Naive B cell (primary cell): ENCODE data around the gene MFSD2B. TPM values are rescaled to one million over a fixed set of nuclear protein-coding genes. Genes with fewer than 3 reads are reported as not detected.

Experiments used
- ATAC-seq, 2 donors: fragments of 150-1000 bp; cut with Tn5 transposase; 2 replicates each; pipeline ENCODE4 v1.10.0; 2021; ENCODE audit warnings: low read depth in 2 of 2, mild to moderate bottlenecking in 2 of 2, moderate library complexity in 2 of 2
- DNase-seq: peaks from one replicate; pipeline ENCODE4 v3.0.0; 2022
- H3K27ac Mint-ChIP-seq, 6 donors: one replicate each; pipeline ENCODE4 v1.8.0; 2020 to 2022; ENCODE audit warnings: mild to moderate bottlenecking in 6 of 6, mixed read lengths in 6 of 6, moderate library complexity in 5 of 6, inconsistent platforms in 2 of 6
- H3K27me3 Mint-ChIP-seq, 3 donors: one replicate each; pipeline ENCODE4 v1.8.0; 2021 to 2022; ENCODE audit warnings: mixed read lengths in 3 of 3, mild to moderate bottlenecking in 1 of 3
- H3K36me3 Mint-ChIP-seq, 2 donors: one replicate each; pipeline ENCODE4 v1.8.0; 2020 to 2022; ENCODE audit warnings: mixed read lengths in 2 of 2, inconsistent platforms in 1 of 2, mild to moderate bottlenecking in 1 of 2
- H3K4me1 Mint-ChIP-seq, 3 donors: one replicate each; pipeline ENCODE4 v1.8.0; 2020 to 2022; ENCODE audit warnings: mixed read lengths in 3 of 3, inconsistent platforms in 1 of 3, mild to moderate bottlenecking in 1 of 3, moderate library complexity in 1 of 3
- H3K4me3 Mint-ChIP-seq, 8 donors: one replicate each; pipeline ENCODE4 v1.8.0; 2020 to 2022; ENCODE audit warnings: mild to moderate bottlenecking in 8 of 8, mixed read lengths in 8 of 8, moderate library complexity in 8 of 8, inconsistent platforms in 2 of 8
- H3K9me3 Mint-ChIP-seq, 7 donors: one replicate each; pipeline ENCODE4 v1.8.0; 2020 to 2022; ENCODE audit warnings: mixed read lengths in 7 of 7, mild to moderate bottlenecking in 5 of 7, inconsistent platforms in 2 of 7, moderate library complexity in 1 of 7
- polyA plus RNA-seq, 6 donors: library from polyadenylated mRNA; unstranded; fragments of 300-500 nt; fragmentation: Illumina TruSeq; gene quantifications; one replicate each; pipeline ENCODE4 v1.2.3, GENCODE V29; 2021; ENCODE audit warnings: low read depth in 6 of 6

MFSD2B gene
- under 1 TPM in 2 of 6 donors, not detected in 4; 0.27 to 0.74 TPM for polyA plus RNA-seq

- Mint-ChIP-seq H3K4me1 (peaks cover 0 to 3% (median 0%) of the 10 kb centered on the region in 3 donors), H3K27me3 (peaks cover 27 to 48% (median 34%) of the 10 kb centered on the region in 3 donors), H3K36me3 (no peaks in the 10 kb centered on the region), H3K4me3 (peak within 1 kb of the TSS in 6 of 8 donors; percentile 7 to 73 (median 41)), H3K27ac (no peak within 1 kb of the TSS), H3K9me3 (no peaks in the 10 kb centered on the region)
- DNase-seq (no peak), ATAC-seq (peak; percentile 34 to 61)
These were observed at the start of gene MFSD2B for GRCh38 chr2:24009680-24010476. TSS of gene MFSD2B (plus strand) at chr2:24010085. CDS start at chr2:24010097, 12 bp downstream.

- no peaks in the 10 kb centered on the region for H3K27me3 Mint-ChIP-seq
These were observed 42.0 kb upstream of the MFSD2B start for GRCh38 chr2:23967846-23968245.

GRCh38 chr2:23976883-23977282, 33.0 kb upstream of the MFSD2B start:
- no peaks in the 10 kb centered on the region for H3K4me1 Mint-ChIP-seq
- DNase-seq = no peak
- no peaks in the 10 kb centered on the region for H3K9me3 Mint-ChIP-seq
- H3K4me3 Mint-ChIP-seq = no peak overlapping the region
- no peaks in the 10 kb centered on the region for H3K27me3 Mint-ChIP-seq
- peaks cover 0 to 8% of the 10 kb centered on the region in 2 donors for H3K36me3 Mint-ChIP-seq
- no peak for ATAC-seq
- H3K27ac Mint-ChIP-seq = no peak overlapping the region

More at GRCh38 chr2:23967846-23968245, 42.0 kb upstream of the MFSD2B start:
- no peak overlapping the region for H3K4me3 Mint-ChIP-seq
- H3K36me3 Mint-ChIP-seq = peaks cover 0 to 5% of the 10 kb centered on the region in 2 donors
- H3K27ac Mint-ChIP-seq = no peak overlapping the region
- peaks cover 0 to 4% (median 2%) of the 10 kb centered on the region in 3 donors for H3K4me1 Mint-ChIP-seq
- H3K9me3 Mint-ChIP-seq = peaks cover 0 to 2% (median 0%) of the 10 kb centered on the region in 7 donors
- DNase-seq = no peak
- ATAC-seq = no peak

GRCh38 chr2:23988371-23988770, 21.5 kb upstream of the MFSD2B start:
- H3K4me3 Mint-ChIP-seq = no peak overlapping the region
- H3K27me3 Mint-ChIP-seq = no peaks in the 10 kb centered on the region
- no peaks in the 10 kb centered on the region for H3K4me1 Mint-ChIP-seq
- no peak overlapping the region for H3K27ac Mint-ChIP-seq
- ATAC-seq (peak; percentile 48 to 58), DNase-seq (no peak)
- H3K36me3 Mint-ChIP-seq = no peaks in the 10 kb centered on the region
- H3K9me3 Mint-ChIP-seq = no peaks in the 10 kb centered on the region

- Mint-ChIP-seq H3K27me3 (no peaks in the 10 kb centered on the region), H3K27ac (peak overlapping the region in 1 of 6 donors; percentile 20)
- ATAC-seq = no peak
These were observed 17.0 kb upstream of the MFSD2B start for GRCh38 chr2:23992931-23993330.

GRCh38 chr2:23993736-23994269, 16.1 kb upstream of the MFSD2B start:
- H3K36me3 Mint-ChIP-seq = no peaks in the 10 kb centered on the region
- H3K4me1 Mint-ChIP-seq = no peaks in the 10 kb centered on the region
- peak overlapping the region in 1 of 6 donors; percentile 4 for H3K27ac Mint-ChIP-seq
- no peak overlapping the region for H3K4me3 Mint-ChIP-seq
- H3K9me3 Mint-ChIP-seq = no peaks in the 10 kb centered on the region
- ATAC-seq = no peak
- no peak for DNase-seq
- H3K27me3 Mint-ChIP-seq = no peaks in the 10 kb centered on the region

More at GRCh38 chr2:23992931-23993330, 17.0 kb upstream of the MFSD2B start:
- Mint-ChIP-seq H3K36me3 (no peaks in the 10 kb centered on the region), H3K4me3 (no peak overlapping the region), H3K9me3 (no peaks in the 10 kb centered on the region), H3K4me1 (no peaks in the 10 kb centered on the region)
- no peak for DNase-seq

GRCh38 chr2:23994567-23994966, 15.3 kb upstream of the MFSD2B start:
- Mint-ChIP-seq H3K4me1 (no peaks in the 10 kb centered on the region), H3K4me3 (no peak overlapping the region), H3K9me3 (no peaks in the 10 kb centered on the region), H3K27ac (peak overlapping the region in 1 of 6 donors; percentile 4), H3K36me3 (no peaks in the 10 kb centered on the region), H3K27me3 (no peaks in the 10 kb centered on the region)
- DNase-seq (no peak), ATAC-seq (no peak)

GRCh38 chr2:24007693-24008092, 2.2 kb upstream of the MFSD2B start:
- Mint-ChIP-seq H3K9me3 (no peaks in the 10 kb centered on the region), H3K27ac (no peak overlapping the region), H3K36me3 (no peaks in the 10 kb centered on the region), H3K27me3 (peaks cover 27 to 35% (median 32%) of the 10 kb centered on the region in 3 donors), H3K4me3 (no peak overlapping the region), H3K4me1 (peaks cover 0 to 3% (median 0%) of the 10 kb centered on the region in 3 donors)
- no peak for ATAC-seq
- no peak for DNase-seq

- DNase-seq (no peak), ATAC-seq (no peak)
- no peak overlapping the region for H3K27ac Mint-ChIP-seq
- H3K4me1 Mint-ChIP-seq = peaks cover 0 to 3% (median 0%) of the 10 kb centered on the region in 3 donors
- no peaks in the 10 kb centered on the region for H3K9me3 Mint-ChIP-seq
- peak overlapping the region in 3 of 8 donors; percentile 29 to 53 (median 30) for H3K4me3 Mint-ChIP-seq
- H3K27me3 Mint-ChIP-seq = peaks cover 27 to 42% (median 34%) of the 10 kb centered on the region in 3 donors
- no peaks in the 10 kb centered on the region for H3K36me3 Mint-ChIP-seq
These were observed 1.1 kb upstream of the MFSD2B start for GRCh38 chr2:24008672-24009366.

GRCh38 chr2:24009367-24009679, 562 bp upstream of the MFSD2B start:
- Mint-ChIP-seq H3K4me3 (peak overlapping the region in 2 of 8 donors; percentile 29 to 53), H3K36me3 (no peaks in the 10 kb centered on the region), H3K9me3 (no peaks in the 10 kb centered on the region), H3K27me3 (peaks cover 27 to 43% (median 34%) of the 10 kb centered on the region in 3 donors), H3K27ac (no peak overlapping the region), H3K4me1 (peaks cover 0 to 3% (median 0%) of the 10 kb centered on the region in 3 donors)
- DNase-seq (no peak), ATAC-seq (no peak)

- DNase-seq (no peak), ATAC-seq (no peak)
- peaks cover 0 to 3% (median 0%) of the 10 kb centered on the region in 3 donors for H3K4me1 Mint-ChIP-seq
- peaks cover 27 to 48% (median 34%) of the 10 kb centered on the region in 3 donors for H3K27me3 Mint-ChIP-seq
- H3K4me3 Mint-ChIP-seq = peak overlapping the region in 4 of 8 donors; percentile 8 to 73 (median 38)
- no peaks in the 10 kb centered on the region for H3K36me3 Mint-ChIP-seq
- no peaks in the 10 kb centered on the region for H3K9me3 Mint-ChIP-seq
- no peak overlapping the region for H3K27ac Mint-ChIP-seq
These were observed 778 bp downstream of the MFSD2B start for GRCh38 chr2:24010477-24011249.

GRCh38 chr2:24011250-24012104, 1.6 kb downstream of the MFSD2B start:
- H3K27ac Mint-ChIP-seq = no peak overlapping the region
- H3K4me1 Mint-ChIP-seq = peaks cover 0 to 3% (median 0%) of the 10 kb centered on the region in 3 donors
- DNase-seq = no peak
- no peak for ATAC-seq
- no peaks in the 10 kb centered on the region for H3K36me3 Mint-ChIP-seq
- H3K4me3 Mint-ChIP-seq = peak overlapping the region in 1 of 8 donors; percentile 73
- H3K27me3 Mint-ChIP-seq = peaks cover 27 to 48% (median 34%) of the 10 kb centered on the region in 3 donors
- no peaks in the 10 kb centered on the region for H3K9me3 Mint-ChIP-seq
